Measurements from ENCODE around the gene BHLHE40. TPM values are rescaled to one million over a fixed set of nuclear protein-coding genes. Genes with fewer than 3 reads are reported as not detected.

Gene BHLHE40
- total and polyA plus RNA-seq, 7 donors, result 11.1 to 81.9 (median 22.2) TPM

GRCh38 chr3:5030152-5030551 lies 50.9 kb downstream of the BHLHE40 start:
- intact Hi-C loops (cut with DNase I), result no loop called here
- Histone ChIP-seq H3K4me1 (peaks cover 0 to 10% (median 7%) of the 10 kb centered on the region in 4 donors), H3K27ac (no peak overlapping the region), H3K4me3 (no peak overlapping the region), H3K9me3 (no peaks in the 10 kb centered on the region), H3K36me3 (no peaks in the 10 kb centered on the region), H3K27me3 (no peaks in the 10 kb centered on the region)
- WGBS, 2 donors, result 96% methylated on average over 5 of the region's 5 CpGs
- no peak for DNase-seq
- TF ChIP-seq POLR2A (IDR thresholded peaks at IDR 0.05), result no peak
- TF ChIP-seq POLR2AphosphoS5 (IDR thresholded peaks at IDR 0.05), result no peak

GRCh38 chr3:5032844-5033243 lies 53.6 kb downstream of the BHLHE40 start:
- no peak for DNase-seq
- intact Hi-C loops (cut with DNase I), result no loop called here
- Histone ChIP-seq H3K27ac (no peak overlapping the region), H3K36me3 (no peaks in the 10 kb centered on the region), H3K4me1 (no peaks in the 10 kb centered on the region), H3K9me3 (no peaks in the 10 kb centered on the region), H3K27me3 (no peaks in the 10 kb centered on the region), H3K4me3 (no peak overlapping the region)
- TF ChIP-seq POLR2A (IDR thresholded peaks at IDR 0.05), result no peak
- WGBS, 2 donors, result 68 to 84% methylated on average over 6 of the region's 6 CpGs

Other genes starting within 250 kb of the BHLHE40 start
- 10 to 100 TPM; 47.2 to 55.9 (median 50.3) TPM for gene ARL8B, start 142.9 kb downstream of the BHLHE40 start, total RNA-seq
- gene ARL8B, start 142.9 kb downstream of the BHLHE40 start, polyA plus RNA-seq, result 10 to 100 TPM; 28.2 to 36.5 (median 35.8) TPM
- 10 to 100 TPM; 14.3 to 23.8 (median 20.5) TPM for gene EDEM1, start 208.3 kb downstream of the BHLHE40 start, total RNA-seq
- 10 to 100 TPM in 1 of 3 donors, 1 to 10 TPM in 2; 3.6 to 22.2 (median 5.1) TPM for gene EDEM1, start 208.3 kb downstream of the BHLHE40 start, polyA plus RNA-seq

Data from sigmoid colon (tissue), 7 donors.